HG02763 (cell line): ENCODE measurements around the gene TAS1R1.

Experiments
- ATAC-seq: cut with Tn5 transposase; IDR thresholded peaks from one replicate; pipeline ENCODE4 v1.9.1; 2021; ENCODE audit warnings: mild to moderate bottlenecking, moderate library complexity; ENCODE audit not compliant: unreplicated experiment

Gene TAS1R1

GRCh38 chr1:6554907-6555778, at the start of gene TAS1R1:
Gene TAS1R1, plus strand, starts transcription at chr1:6555307. Its CDS starts 67 bp downstream, at chr1:6555374.
- ATAC-seq = no peak

- ATAC-seq = no peak
These were observed 49.5 kb upstream of the TAS1R1 start for GRCh38 chr1:6505367-6506209.

GRCh38 chr1:6506210-6507036, 48.7 kb upstream of the TAS1R1 start:
- no peak for ATAC-seq

GRCh38 chr1:6507037-6507428, 48.1 kb upstream of the TAS1R1 start:
- ATAC-seq = no peak

GRCh38 chr1:6507461-6507911, 47.6 kb upstream of the TAS1R1 start:
- ATAC-seq = no peak

- no peak for ATAC-seq
These were observed 46.8 kb upstream of the TAS1R1 start for GRCh38 chr1:6508154-6508815.

- ATAC-seq = no peak
These were observed 46.3 kb upstream of the TAS1R1 start for GRCh38 chr1:6508816-6509189.

- ATAC-seq = no peak
These were observed 45.7 kb upstream of the TAS1R1 start for GRCh38 chr1:6509220-6509918.

GRCh38 chr1:6509919-6510291, 45.2 kb upstream of the TAS1R1 start:
- ATAC-seq = no peak

- no peak for ATAC-seq
These were observed 44.6 kb upstream of the TAS1R1 start for GRCh38 chr1:6510493-6510892.

GRCh38 chr1:6511056-6511455, 44.1 kb upstream of the TAS1R1 start:
- no peak for ATAC-seq

- no peak for ATAC-seq
These were observed 43.4 kb upstream of the TAS1R1 start for GRCh38 chr1:6511561-6512244.

GRCh38 chr1:6512245-6512907, 42.7 kb upstream of the TAS1R1 start:
- ATAC-seq = no peak

- no peak for ATAC-seq
These were observed 42.2 kb upstream of the TAS1R1 start for GRCh38 chr1:6512908-6513280.

- ATAC-seq = no peak
These were observed 41.7 kb upstream of the TAS1R1 start for GRCh38 chr1:6513320-6513801.

- ATAC-seq = no peak
These were observed 39.3 kb upstream of the TAS1R1 start for GRCh38 chr1:6515771-6516170.

GRCh38 chr1:6517435-6517851, 37.7 kb upstream of the TAS1R1 start:
- no peak for ATAC-seq

GRCh38 chr1:6519491-6519934, 35.6 kb upstream of the TAS1R1 start:
- no peak for ATAC-seq
